Measurements from ENCODE around the gene CCNQ. TPM values are rescaled to one million over a fixed set of nuclear protein-coding genes. Genes with fewer than 3 reads are reported as not detected.

The CCNQ gene
- total RNA-seq, 1 donor: 29.3 TPM

GRCh38 chrX:153578200-153578835 is 20.6 kb downstream of the CCNQ start:
- no peaks in the 10 kb centered on the region for H3K36me3 ChIP-seq (ENCODE audit: insufficient read depth, low read length)
- no peaks in the 10 kb centered on the region for H3K9me3 ChIP-seq (ENCODE audit: low read depth, low read length)
- peaks cover 5% of the 10 kb centered on the region for H3K27me3 ChIP-seq (ENCODE audit: insufficient read depth, low read length)
- no peak for TF ChIP-seq CTCF (IDR thresholded peaks at IDR 0.05; ENCODE audit: extremely low read depth, low read depth, low read length)
- no peak overlapping the region for H3K4me3 ChIP-seq (ENCODE audit: insufficient read depth, low read length)
- H3K79me2 ChIP-seq (ENCODE audit: insufficient read depth, low read length): no peaks in the 10 kb centered on the region
- no peak for DNase-seq (ENCODE audit: insufficient read length, low spot score, missing footprints)
- H3K4me2 ChIP-seq (ENCODE audit: insufficient read depth, low read length): no peak overlapping the region
- no peak overlapping the region for H3K27ac ChIP-seq (ENCODE audit: low read depth, low read length)
- no peak overlapping the region for H2AFZ ChIP-seq (ENCODE audit: low read length)
- H4K20me1 ChIP-seq (ENCODE audit: insufficient read depth, low read length): no peaks in the 10 kb centered on the region
- no peaks in the 10 kb centered on the region for H3K4me1 ChIP-seq (ENCODE audit: insufficient read depth, low read length)

GRCh38 chrX:153576961-153577360 is 22.0 kb downstream of the CCNQ start:
- H3K4me1 ChIP-seq (ENCODE audit: insufficient read depth, low read length): no peaks in the 10 kb centered on the region
- peaks cover 5% of the 10 kb centered on the region for H3K27me3 ChIP-seq (ENCODE audit: insufficient read depth, low read length)
- H3K79me2 ChIP-seq (ENCODE audit: insufficient read depth, low read length): no peaks in the 10 kb centered on the region
- H3K9me3 ChIP-seq (ENCODE audit: low read depth, low read length): no peaks in the 10 kb centered on the region
- peak; percentile 52 for DNase-seq (ENCODE audit: insufficient read length, low spot score, missing footprints)
- H3K36me3 ChIP-seq (ENCODE audit: insufficient read depth, low read length): no peaks in the 10 kb centered on the region
- H3K4me2 ChIP-seq (ENCODE audit: insufficient read depth, low read length): no peak overlapping the region
- no peak overlapping the region for H3K4me3 ChIP-seq (ENCODE audit: insufficient read depth, low read length)
- no peak for TF ChIP-seq CTCF (IDR thresholded peaks at IDR 0.05; ENCODE audit: extremely low read depth, low read depth, low read length)
- H4K20me1 ChIP-seq (ENCODE audit: insufficient read depth, low read length): no peaks in the 10 kb centered on the region
- H3K27ac ChIP-seq (ENCODE audit: low read depth, low read length): no peak overlapping the region
- no peak overlapping the region for H2AFZ ChIP-seq (ENCODE audit: low read length)

GRCh38 chrX:153576239-153576870 is 22.6 kb downstream of the CCNQ start:
- H3K4me1 ChIP-seq (ENCODE audit: insufficient read depth, low read length): no peaks in the 10 kb centered on the region
- H3K9me3 ChIP-seq (ENCODE audit: low read depth, low read length): no peaks in the 10 kb centered on the region
- H3K4me3 ChIP-seq (ENCODE audit: insufficient read depth, low read length): no peak overlapping the region
- H3K27ac ChIP-seq (ENCODE audit: low read depth, low read length): no peak overlapping the region
- H3K27me3 ChIP-seq (ENCODE audit: insufficient read depth, low read length): peaks cover 5% of the 10 kb centered on the region
- DNase-seq (ENCODE audit: insufficient read length, low spot score, missing footprints): peak; percentile 65
- H3K36me3 ChIP-seq (ENCODE audit: insufficient read depth, low read length): no peaks in the 10 kb centered on the region
- H3K4me2 ChIP-seq (ENCODE audit: insufficient read depth, low read length): no peak overlapping the region
- H4K20me1 ChIP-seq (ENCODE audit: insufficient read depth, low read length): no peaks in the 10 kb centered on the region
- no peaks in the 10 kb centered on the region for H3K79me2 ChIP-seq (ENCODE audit: insufficient read depth, low read length)
- no peak for TF ChIP-seq CTCF (IDR thresholded peaks at IDR 0.05; ENCODE audit: extremely low read depth, low read depth, low read length)
- no peak overlapping the region for H2AFZ ChIP-seq (ENCODE audit: low read length)

- no peaks in the 10 kb centered on the region for H3K4me1 ChIP-seq (ENCODE audit: insufficient read depth, low read length)
- H3K27me3 ChIP-seq (ENCODE audit: insufficient read depth, low read length): peaks cover 5% of the 10 kb centered on the region
- TF ChIP-seq CTCF (IDR thresholded peaks at IDR 0.05; ENCODE audit: extremely low read depth, low read depth, low read length): no peak
- no peaks in the 10 kb centered on the region for H3K79me2 ChIP-seq (ENCODE audit: insufficient read depth, low read length)
- no peaks in the 10 kb centered on the region for H3K36me3 ChIP-seq (ENCODE audit: insufficient read depth, low read length)
- peak; percentile 77 for DNase-seq (ENCODE audit: insufficient read length, low spot score, missing footprints)
- H2AFZ ChIP-seq (ENCODE audit: low read length): no peak overlapping the region
- no peak overlapping the region for H3K27ac ChIP-seq (ENCODE audit: low read depth, low read length)
- no peaks in the 10 kb centered on the region for H3K9me3 ChIP-seq (ENCODE audit: low read depth, low read length)
- no peaks in the 10 kb centered on the region for H4K20me1 ChIP-seq (ENCODE audit: insufficient read depth, low read length)
- H3K4me3 ChIP-seq (ENCODE audit: insufficient read depth, low read length): no peak overlapping the region
- no peak overlapping the region for H3K4me2 ChIP-seq (ENCODE audit: insufficient read depth, low read length)
These were observed 25.0 kb downstream of the CCNQ start for GRCh38 chrX:153573984-153574383.
